HG03139 (cell line): ENCODE data around the gene NOL12.
"Not testable (repeated sequence)": the region's sequence is repeated elsewhere in the genome, so short reads cannot be mapped to it uniquely, and the experiment has no call there.

Experiments used
- ATAC-seq: cut with Tn5 transposase; IDR thresholded peaks from one replicate; pipeline ENCODE4 v1.9.1; 2021; ENCODE audit not compliant: unreplicated experiment

NOL12 gene

GRCh38 chr22:37678372-37678771 lies 7.8 kb upstream of the NOL12 start:
- ATAC-seq: no peak

GRCh38 chr22:37679670-37680069 lies 6.5 kb upstream of the NOL12 start:
- ATAC-seq: no peak

- no peak for ATAC-seq
Observed at GRCh38 chr22:37680191-37680851, 5.8 kb upstream of the NOL12 start.

GRCh38 chr22:37681001-37681424 lies 5.1 kb upstream of the NOL12 start:
- ATAC-seq: no peak

GRCh38 chr22:37681556-37682049 lies 4.5 kb upstream of the NOL12 start:
- no peak for ATAC-seq

- ATAC-seq: no peak
Observed at GRCh38 chr22:37684803-37685615, 1.1 kb upstream of the NOL12 start.

GRCh38 chr22:37690407-37690806 lies 4.3 kb downstream of the NOL12 start:
- no peak for ATAC-seq

GRCh38 chr22:37690901-37691504 lies 4.9 kb downstream of the NOL12 start:
- ATAC-seq: no peak

- ATAC-seq: no peak
Observed at GRCh38 chr22:37692627-37693285, 6.6 kb downstream of the NOL12 start.

- ATAC-seq: not testable (repeated sequence)
Observed at GRCh38 chr22:37694131-37694530, 8.0 kb downstream of the NOL12 start.

GRCh38 chr22:37696260-37696656 lies 10.1 kb downstream of the NOL12 start:
- not testable (repeated sequence) for ATAC-seq

GRCh38 chr22:37696657-37697537 lies 10.8 kb downstream of the NOL12 start, which contains the start of gene TRIOBP:
Gene TRIOBP, plus strand, starts transcription at chr22:37697048. Its CDS starts 4,318 bp downstream, at chr22:37701366.
- ATAC-seq: no peak

- ATAC-seq: no peak
Observed at GRCh38 chr22:37697538-37697835, 11.3 kb downstream of the NOL12 start.

- no peak for ATAC-seq
Observed at GRCh38 chr22:37701141-37701786, 15.1 kb downstream of the NOL12 start.

GRCh38 chr22:37703906-37704305 lies 17.8 kb downstream of the NOL12 start:
- ATAC-seq: no peak

GRCh38 chr22:37704645-37705044 lies 18.5 kb downstream of the NOL12 start:
- ATAC-seq: no peak

GRCh38 chr22:37705205-37705604 lies 19.1 kb downstream of the NOL12 start:
- no peak for ATAC-seq

GRCh38 chr22:37708580-37709444 lies 22.7 kb downstream of the NOL12 start:
- no peak for ATAC-seq

GRCh38 chr22:37709445-37709765 lies 23.3 kb downstream of the NOL12 start:
- no peak for ATAC-seq
